ENCODE measurements around the gene NR2E3.
"Not testable (repeated sequence)": the region's sequence is repeated elsewhere in the genome, so short reads cannot be mapped to it uniquely, and the experiment has no call there.

Gene NR2E3

GRCh38 chr15:71823801-71824200 lies 13.4 kb downstream of the NR2E3 start:
- H3K4me3 ChIP-seq (replicated peaks; ENCODE audit: low read depth, low read length) = no peak overlapping the region
- TF ChIP-seq CTCF (IDR thresholded peaks at IDR 0.05; ENCODE audit: low read length, missing control alignments) = no peak
- no peak for DNase-seq (ENCODE audit: low read depth)

GRCh38 chr15:71825021-71825730 lies 14.8 kb downstream of the NR2E3 start:
- TF ChIP-seq CTCF (IDR thresholded peaks at IDR 0.05; ENCODE audit: low read length, missing control alignments) = no peak
- no peak for DNase-seq (ENCODE audit: low read depth)
- H3K4me3 ChIP-seq (replicated peaks; ENCODE audit: low read depth, low read length) = no peak overlapping the region

GRCh38 chr15:71826196-71826595 lies 15.8 kb downstream of the NR2E3 start:
- no peak for DNase-seq (ENCODE audit: low read depth)
- TF ChIP-seq CTCF (IDR thresholded peaks at IDR 0.05; ENCODE audit: low read length, missing control alignments) = no peak
- no peak overlapping the region for H3K4me3 ChIP-seq (replicated peaks; ENCODE audit: low read depth, low read length)

GRCh38 chr15:71830981-71831380 lies 20.6 kb downstream of the NR2E3 start:
- H3K4me3 ChIP-seq (replicated peaks; ENCODE audit: low read depth, low read length) = no peak overlapping the region
- no peak for DNase-seq (ENCODE audit: low read depth)
- TF ChIP-seq CTCF (IDR thresholded peaks at IDR 0.05; ENCODE audit: low read length, missing control alignments) = no peak

- H3K4me3 ChIP-seq (replicated peaks; ENCODE audit: low read depth, low read length) = no peak overlapping the region
- DNase-seq (ENCODE audit: low read depth) = no peak
- no peak for TF ChIP-seq CTCF (IDR thresholded peaks at IDR 0.05; ENCODE audit: low read length, missing control alignments)
Observed at GRCh38 chr15:71841563-71841962, 31.2 kb downstream of the NR2E3 start.

GRCh38 chr15:71844916-71845315 lies 34.6 kb downstream of the NR2E3 start:
- no peak for DNase-seq (ENCODE audit: low read depth)
- H3K4me3 ChIP-seq (replicated peaks; ENCODE audit: low read depth, low read length) = no peak overlapping the region
- TF ChIP-seq CTCF (IDR thresholded peaks at IDR 0.05; ENCODE audit: low read length, missing control alignments) = no peak

- H3K4me3 ChIP-seq (replicated peaks; ENCODE audit: low read depth, low read length) = no peak overlapping the region
- DNase-seq (ENCODE audit: low read depth) = no peak
- TF ChIP-seq CTCF (IDR thresholded peaks at IDR 0.05; ENCODE audit: low read length, missing control alignments) = no peak
Observed at GRCh38 chr15:71853543-71853942, 43.2 kb downstream of the NR2E3 start.

- not testable (repeated sequence) for H3K4me3 ChIP-seq (replicated peaks; ENCODE audit: low read depth, low read length); DNase-seq (ENCODE audit: low read depth)
Observed at GRCh38 chr15:71858232-71858631, 47.9 kb downstream of the NR2E3 start.

Measured in fibroblast of pulmonary artery (primary cell).